Chondrocyte (in vitro differentiated cells): ENCODE measurements around the gene SPRN. TPM values are rescaled to one million over a fixed set of nuclear protein-coding genes. Genes with fewer than 3 reads are reported as not detected.
"Not testable (repeated sequence)": the region's sequence is repeated elsewhere in the genome, so short reads cannot be mapped to it uniquely, and the experiment has no call there.

Experiments
- DNase-seq: peaks from one replicate; pipeline ENCODE4 v3.0.0; 2021; ENCODE audit warnings: mixed read lengths, low spot score
- H3K27ac Mint-ChIP-seq: one replicate; pipeline ENCODE4 v1.8.0; 2021; ENCODE audit warnings: mild to moderate bottlenecking, moderate library complexity, mixed read lengths; ENCODE audit not compliant: unreplicated experiment
- H3K27me3 Mint-ChIP-seq: 2 replicates; pipeline ENCODE4 v1.8.0; 2021; ENCODE audit warnings: low read depth, mixed read lengths
- H3K36me3 Mint-ChIP-seq: 2 replicates; pipeline ENCODE4 v1.8.0; 2021; ENCODE audit warnings: low read depth, mixed read lengths
- H3K4me1 Mint-ChIP-seq: 2 replicates; pipeline ENCODE4 v1.8.0; 2021; ENCODE audit warnings: low read depth, mild to moderate bottlenecking, mixed read lengths
- H3K4me3 Mint-ChIP-seq: one replicate; pipeline ENCODE4 v1.8.0; 2021; ENCODE audit warnings: mild to moderate bottlenecking, moderate library complexity, mixed read lengths; ENCODE audit not compliant: unreplicated experiment
- H3K9me3 Mint-ChIP-seq: 2 replicates; pipeline ENCODE4 v1.8.0; 2021; ENCODE audit warnings: low read depth, mixed read lengths
- total RNA-seq: library from RNA; stranded (reverse); gene quantifications from 3 replicates; pipeline ENCODE4 v1.2.1, GENCODE V29; 2021
- TF ChIP-seq, protein P1 (sequence below): fragments of 200-600 bp; sonication (generic); IDR thresholded peaks from 2 replicates; pipeline ENCODE4 v1.5.0; 2021; ENCODE audit warnings: antibody characterized with exemption, mild to moderate bottlenecking, moderate library complexity

Gene SPRN
- total RNA-seq, 1 donor from 2014 or later = 6.5 TPM

DNA sequence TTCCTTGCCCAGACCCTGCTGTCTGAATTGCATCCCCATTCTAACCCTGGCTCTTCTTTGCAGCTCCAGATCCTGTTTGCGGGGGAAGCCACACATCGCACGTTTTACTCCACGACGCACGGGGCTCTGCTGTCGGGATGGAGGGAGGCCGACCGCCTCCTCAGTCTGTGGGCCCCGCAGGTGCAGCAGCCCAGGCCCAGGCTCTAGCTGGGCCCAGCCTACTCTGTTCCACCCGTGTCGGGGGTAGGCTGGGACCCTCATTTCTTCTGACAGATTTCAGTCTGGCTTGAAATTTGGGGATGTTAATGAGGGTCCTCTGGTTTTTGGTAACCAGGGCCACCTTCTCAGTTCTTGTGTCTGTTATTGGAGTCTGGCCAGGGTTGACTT, 33.2 kb downstream of the SPRN start:
- no peaks in the 10 kb centered on the region for H3K9me3 Mint-ChIP-seq

DNA sequence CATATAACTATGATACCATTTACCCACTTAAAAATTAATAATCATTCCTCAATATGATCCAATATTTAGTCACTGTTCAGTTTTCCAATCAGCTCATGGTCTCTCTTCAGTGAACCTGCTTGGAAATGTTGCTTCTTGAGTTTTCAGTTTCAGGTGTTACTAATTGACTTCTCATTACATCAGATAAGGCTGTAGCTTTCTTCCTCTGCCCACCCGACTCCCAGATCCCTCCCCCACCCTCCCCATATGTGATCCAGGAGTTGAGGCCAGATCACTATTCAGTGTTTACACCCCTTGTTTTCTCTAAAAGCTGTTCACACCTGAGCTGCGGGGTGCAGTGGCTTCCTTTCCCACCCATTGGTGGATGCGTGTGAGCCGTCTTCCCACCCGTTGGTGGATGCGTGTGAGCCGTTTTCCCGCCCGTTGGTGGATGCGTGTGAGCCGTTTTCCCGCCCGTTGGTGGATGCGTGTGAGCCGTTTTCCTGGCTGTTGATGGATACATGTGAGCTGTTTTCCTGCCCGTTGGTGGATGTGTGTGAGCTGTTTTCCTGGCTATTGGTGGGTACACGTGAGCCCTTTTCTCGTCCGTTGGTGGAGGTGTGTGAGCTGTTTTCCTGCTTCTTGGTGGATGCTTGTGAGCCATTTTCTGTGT, 33.7 kb downstream of the SPRN start:
- H3K27ac Mint-ChIP-seq = no peak overlapping the region

More for the DNA sequence above, 33.2 kb downstream of the SPRN start:
- Mint-ChIP-seq H3K4me1 (peaks cover 18% of the 10 kb centered on the region), H3K27ac (no peak overlapping the region), H3K36me3 (peaks cover under 1% of the 10 kb centered on the region), H3K27me3 (no peaks in the 10 kb centered on the region), H3K4me3 (no peak overlapping the region)
- no peak for DNase-seq
- TF ChIP-seq, protein P1, sequence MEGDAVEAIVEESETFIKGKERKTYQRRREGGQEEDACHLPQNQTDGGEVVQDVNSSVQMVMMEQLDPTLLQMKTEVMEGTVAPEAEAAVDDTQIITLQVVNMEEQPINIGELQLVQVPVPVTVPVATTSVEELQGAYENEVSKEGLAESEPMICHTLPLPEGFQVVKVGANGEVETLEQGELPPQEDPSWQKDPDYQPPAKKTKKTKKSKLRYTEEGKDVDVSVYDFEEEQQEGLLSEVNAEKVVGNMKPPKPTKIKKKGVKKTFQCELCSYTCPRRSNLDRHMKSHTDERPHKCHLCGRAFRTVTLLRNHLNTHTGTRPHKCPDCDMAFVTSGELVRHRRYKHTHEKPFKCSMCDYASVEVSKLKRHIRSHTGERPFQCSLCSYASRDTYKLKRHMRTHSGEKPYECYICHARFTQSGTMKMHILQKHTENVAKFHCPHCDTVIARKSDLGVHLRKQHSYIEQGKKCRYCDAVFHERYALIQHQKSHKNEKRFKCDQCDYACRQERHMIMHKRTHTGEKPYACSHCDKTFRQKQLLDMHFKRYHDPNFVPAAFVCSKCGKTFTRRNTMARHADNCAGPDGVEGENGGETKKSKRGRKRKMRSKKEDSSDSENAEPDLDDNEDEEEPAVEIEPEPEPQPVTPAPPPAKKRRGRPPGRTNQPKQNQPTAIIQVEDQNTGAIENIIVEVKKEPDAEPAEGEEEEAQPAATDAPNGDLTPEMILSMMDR = no peak

DNA sequence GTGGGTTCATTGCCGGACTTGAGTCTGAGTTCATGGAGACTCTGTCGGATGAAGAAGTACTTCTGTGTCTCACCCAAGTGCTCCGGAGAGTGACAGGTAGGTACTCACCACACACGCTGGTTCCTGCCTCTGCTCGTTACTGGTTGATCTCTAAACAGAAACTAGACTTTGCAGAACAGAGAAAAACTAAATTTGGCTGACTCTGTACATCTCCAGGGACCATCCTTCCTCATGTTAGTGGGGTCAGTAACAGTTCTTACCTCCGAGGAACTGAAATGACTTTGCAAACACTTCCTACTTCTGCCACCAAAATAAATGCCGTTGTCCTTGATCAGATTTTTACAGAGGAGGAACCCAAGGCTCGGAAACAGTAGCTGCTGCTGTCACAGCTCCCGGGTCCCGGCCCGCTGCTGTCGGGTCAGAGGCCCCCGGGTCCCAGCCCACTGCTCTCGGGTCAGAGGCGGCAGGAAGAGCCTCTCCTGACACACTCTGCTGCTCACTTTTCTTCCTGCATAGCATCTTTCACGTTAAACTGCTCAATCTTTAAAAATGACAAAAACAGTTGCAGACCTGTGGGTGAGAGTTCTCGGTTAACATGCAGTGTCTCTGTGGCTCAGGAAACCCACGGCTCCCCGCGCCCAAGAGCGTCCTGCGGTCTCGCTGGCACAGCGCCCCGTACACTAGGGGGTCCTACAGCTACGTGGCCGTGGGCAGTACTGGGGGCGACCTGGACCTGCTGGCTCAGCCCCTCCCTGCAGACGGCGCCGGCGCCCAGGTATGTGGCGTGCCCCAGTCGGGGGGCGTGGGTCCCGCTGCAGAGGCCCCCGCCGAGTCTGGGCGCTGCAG, 35.2 kb downstream of the SPRN start:
- DNase-seq = peak; percentile 90
- TF ChIP-seq, protein P1 = no peak
- H3K9me3 Mint-ChIP-seq = no peaks in the 10 kb centered on the region
- H3K4me1 Mint-ChIP-seq = peaks cover 5% of the 10 kb centered on the region
- H3K27ac Mint-ChIP-seq = no peak overlapping the region
- peaks cover 7% of the 10 kb centered on the region for H3K36me3 Mint-ChIP-seq
- H3K27me3 Mint-ChIP-seq = no peaks in the 10 kb centered on the region
- H3K4me3 Mint-ChIP-seq = no peak overlapping the region

More for the DNA sequence above, 33.7 kb downstream of the SPRN start:
- Mint-ChIP-seq H3K36me3 (peaks cover 2% of the 10 kb centered on the region), H3K4me1 (peaks cover 16% of the 10 kb centered on the region), H3K27me3 (no peaks in the 10 kb centered on the region), H3K4me3 (no peak overlapping the region), H3K9me3 (no peaks in the 10 kb centered on the region)
- TF ChIP-seq, protein P1 = no peak
- no peak for DNase-seq

DNA sequence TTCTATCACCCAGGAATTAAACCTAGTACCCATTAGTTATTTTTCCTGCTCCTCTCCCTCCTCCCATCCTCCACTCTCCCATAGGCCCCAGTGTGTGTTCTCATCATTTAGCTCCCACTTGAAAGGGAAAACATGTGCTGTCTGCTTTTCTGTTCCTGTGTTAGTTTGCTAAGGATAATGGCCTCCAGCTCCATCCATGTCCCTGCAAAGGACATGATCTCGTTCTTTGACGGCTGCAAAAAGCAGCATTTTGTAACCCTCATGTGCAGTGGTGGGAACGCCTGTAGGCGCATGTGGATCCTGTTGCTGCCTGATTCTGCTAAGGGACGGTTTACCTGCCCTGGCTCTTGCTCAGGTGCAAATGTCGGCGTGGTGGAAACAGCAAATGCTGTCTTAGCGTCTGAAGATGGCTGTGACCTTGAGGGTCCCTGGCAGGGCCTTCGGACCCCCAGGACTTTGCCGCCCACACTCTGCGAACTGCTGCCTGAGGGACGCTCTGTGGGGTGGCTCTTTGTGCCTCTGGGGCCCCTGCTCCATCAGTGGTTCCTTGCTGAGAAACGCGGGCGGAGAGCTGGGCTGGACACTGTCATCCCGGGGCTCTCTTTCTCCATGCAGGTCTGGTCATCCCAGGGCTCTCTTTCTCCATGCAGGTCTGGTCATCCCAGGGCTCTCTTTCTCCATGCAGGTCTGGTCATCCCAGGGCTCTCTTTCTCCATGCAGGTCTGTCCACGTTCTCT, 36.0 kb downstream of the SPRN start:
- no peak overlapping the region for H3K4me3 Mint-ChIP-seq
- no peak overlapping the region for H3K27ac Mint-ChIP-seq
- H3K9me3 Mint-ChIP-seq = no peaks in the 10 kb centered on the region

DNA sequence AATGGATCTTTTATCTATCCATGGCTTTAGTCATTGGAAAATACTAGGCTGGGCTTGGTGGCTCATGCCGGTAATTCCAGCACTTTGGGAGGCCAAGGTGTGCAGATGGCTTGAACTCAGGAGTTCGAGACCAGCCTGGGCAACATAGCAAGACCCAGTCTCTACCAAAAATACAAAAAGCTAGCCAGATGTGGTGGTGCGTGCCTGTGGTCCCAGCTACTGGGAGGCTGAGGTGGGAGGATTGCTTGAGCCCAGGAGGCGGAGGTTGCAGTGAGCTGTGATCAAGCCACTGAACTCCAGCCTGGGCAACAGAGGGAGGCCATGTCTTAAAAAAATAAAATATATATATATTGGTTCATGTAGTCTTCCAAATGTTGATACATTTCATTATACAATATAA, 37.5 kb downstream of the SPRN start:
- not testable (repeated sequence) for H3K9me3 Mint-ChIP-seq, DNase-seq, H3K27me3 Mint-ChIP-seq, H3K36me3 Mint-ChIP-seq, H3K4me3 Mint-ChIP-seq, H3K4me1 Mint-ChIP-seq, H3K27ac Mint-ChIP-seq

More for the DNA sequence above, 36.0 kb downstream of the SPRN start:
- no peaks in the 10 kb centered on the region for H3K27me3 Mint-ChIP-seq
- TF ChIP-seq, protein P1 = no peak
- H3K36me3 Mint-ChIP-seq = peaks cover 7% of the 10 kb centered on the region
- DNase-seq = no peak
- H3K4me1 Mint-ChIP-seq = peaks cover under 1% of the 10 kb centered on the region
